HAP-1 (cell line): ENCODE results near the gene CCDC196.
"Not testable (repeated sequence)": the region's sequence is repeated elsewhere in the genome, so short reads cannot be mapped to it uniquely, and the experiment has no call there.

Source experiments
- DNase-seq, 2 experiments: peaks; one replicate each; pipeline ENCODE4 v3.0.0-alpha.2; 2016 to 2020; ENCODE audit warnings: low spot score in 2 of 2
- H3K27me3 ChIP-seq: fragments of 250-450 bp; sonication (Bioruptor Pico); 2 replicates; pipeline ENCODE4 v1.5.1; 2020; ENCODE audit warnings: low read depth, mild to moderate bottlenecking, moderate library complexity
- H3K36me3 ChIP-seq: fragments of 250-450 bp; sonication (Bioruptor Pico); replicated peaks from 2 replicates; pipeline ENCODE4 v1.5.1; 2020; ENCODE audit warnings: mild to moderate bottlenecking
- H3K4me1 ChIP-seq: fragments of 250-450 bp; sonication (Bioruptor Pico); 2 replicates; pipeline ENCODE4 v1.5.1; 2020; ENCODE audit warnings: mild to moderate bottlenecking
- H3K4me3 ChIP-seq: fragments of 250-450 bp; sonication (Bioruptor Pico); 2 replicates; pipeline ENCODE4 v1.5.1; 2020; ENCODE audit warnings: mild to moderate bottlenecking, moderate library complexity
- H3K9me3 ChIP-seq: fragments of 250-450 bp; sonication (Bioruptor Pico); 2 replicates; pipeline ENCODE4 v1.5.1; 2020; ENCODE audit warnings: mild to moderate bottlenecking, moderate library complexity
- in situ Hi-C: fragments of 300-500 bp; cut with MboI; formaldehyde crosslinking; loops from 3 replicates; pipeline ENCODE4 v1.14.3; 2020; ENCODE audit warnings: low sequenced_read_pairs, inconsistent platforms, mixed read lengths

Gene CCDC196

GRCh38 chr14:66507181-66507721 is 21.1 kb downstream of the CCDC196 start:
- H3K4me3 ChIP-seq, result peak overlapping the region; percentile 82
- no peaks in the 10 kb centered on the region for H3K36me3 ChIP-seq
- no peaks in the 10 kb centered on the region for H3K27me3 ChIP-seq
- DNase-seq, result peak in 1 of 2 experiments; percentile 44
- H3K4me1 ChIP-seq, result peaks cover 21% of the 10 kb centered on the region
- no peaks in the 10 kb centered on the region for H3K9me3 ChIP-seq
- in situ Hi-C loops, result loop anchor here (5.0 kb wide), 1 partner anchor 100 kb away; no protein-coding TSS in a partner anchor

DNA sequence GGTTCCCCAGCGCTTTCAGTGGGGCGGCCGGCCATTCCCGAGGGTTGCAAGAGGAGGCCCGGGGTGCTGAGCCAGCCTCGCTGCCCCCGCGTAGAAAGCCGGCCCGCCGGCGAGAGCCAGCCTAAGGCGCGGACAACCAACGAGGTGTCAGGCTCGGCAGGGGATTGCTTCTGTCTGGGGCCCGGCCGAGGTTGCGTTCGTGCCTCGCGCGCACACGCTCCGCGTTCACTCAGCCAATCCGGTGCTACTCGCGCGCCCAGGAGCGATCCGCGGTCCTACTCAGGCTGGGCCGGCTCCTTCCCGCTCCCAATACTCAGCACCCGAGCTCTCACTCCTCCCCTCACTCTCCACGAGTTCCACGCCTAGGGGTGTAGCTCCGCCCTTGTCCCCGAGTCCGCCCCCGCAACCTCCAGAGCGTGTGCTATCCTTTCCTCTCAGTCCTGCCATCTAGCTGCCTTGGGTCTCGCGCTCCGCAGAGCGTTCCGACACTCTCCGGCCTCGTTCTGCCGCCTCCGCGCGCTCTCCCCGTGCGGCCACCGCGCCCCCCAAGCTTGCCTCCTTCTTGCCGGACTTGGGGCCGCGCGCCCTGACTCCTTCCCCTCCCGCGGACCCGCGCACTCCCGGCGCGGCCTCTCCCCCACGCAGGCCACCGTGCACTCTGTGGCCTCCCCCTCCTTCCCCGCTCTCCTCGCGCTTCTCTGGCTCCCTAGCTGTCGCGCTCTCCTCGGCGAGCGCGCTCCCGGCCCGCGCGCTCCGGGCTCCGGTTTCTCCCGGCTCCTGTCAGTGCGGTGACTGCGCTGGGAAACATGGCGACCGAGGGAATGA is 21.8 kb downstream of the CCDC196 start, which contains the start of gene GPHN:
Gene GPHN, plus strand, starts transcription at position 426 of the 825 bp plus-strand sequence.
- no peaks in the 10 kb centered on the region for H3K9me3 ChIP-seq
- H3K36me3 ChIP-seq, result no peaks in the 10 kb centered on the region
- H3K27me3 ChIP-seq, result no peaks in the 10 kb centered on the region
- H3K4me1 ChIP-seq, result peaks cover 21% of the 10 kb centered on the region
- DNase-seq, result peak; percentile 97 to 99
- peak within 1 kb of the TSS; percentile 82 for H3K4me3 ChIP-seq
- in situ Hi-C loops, result loop anchor here (5.0 kb wide), 1 partner anchor 99 kb away; no protein-coding TSS in a partner anchor

DNA sequence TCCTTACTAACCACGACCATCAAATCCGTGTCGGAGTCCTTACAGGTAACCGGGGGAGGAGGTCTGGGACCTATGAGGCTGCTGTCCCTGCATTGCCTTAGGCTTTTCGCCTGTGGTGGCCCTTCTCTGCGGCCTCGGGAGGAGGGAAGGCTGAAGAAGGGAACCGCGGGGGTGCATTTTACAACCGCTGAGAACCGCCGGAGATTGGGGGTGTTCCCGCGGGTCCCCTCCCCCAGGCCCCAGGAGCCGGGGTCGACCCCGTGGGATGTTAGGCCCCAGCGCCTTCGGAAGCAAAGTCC is 22.3 kb downstream of the CCDC196 start:
- H3K9me3 ChIP-seq, result no peaks in the 10 kb centered on the region
- peaks cover 21% of the 10 kb centered on the region for H3K4me1 ChIP-seq
- in situ Hi-C loops, result loop anchor here (5.0 kb wide), 1 partner anchor 99 kb away; no protein-coding TSS in a partner anchor
- no peak for DNase-seq
- no peaks in the 10 kb centered on the region for H3K27me3 ChIP-seq
- H3K4me3 ChIP-seq, result peak overlapping the region; percentile 82
- no peaks in the 10 kb centered on the region for H3K36me3 ChIP-seq

DNA sequence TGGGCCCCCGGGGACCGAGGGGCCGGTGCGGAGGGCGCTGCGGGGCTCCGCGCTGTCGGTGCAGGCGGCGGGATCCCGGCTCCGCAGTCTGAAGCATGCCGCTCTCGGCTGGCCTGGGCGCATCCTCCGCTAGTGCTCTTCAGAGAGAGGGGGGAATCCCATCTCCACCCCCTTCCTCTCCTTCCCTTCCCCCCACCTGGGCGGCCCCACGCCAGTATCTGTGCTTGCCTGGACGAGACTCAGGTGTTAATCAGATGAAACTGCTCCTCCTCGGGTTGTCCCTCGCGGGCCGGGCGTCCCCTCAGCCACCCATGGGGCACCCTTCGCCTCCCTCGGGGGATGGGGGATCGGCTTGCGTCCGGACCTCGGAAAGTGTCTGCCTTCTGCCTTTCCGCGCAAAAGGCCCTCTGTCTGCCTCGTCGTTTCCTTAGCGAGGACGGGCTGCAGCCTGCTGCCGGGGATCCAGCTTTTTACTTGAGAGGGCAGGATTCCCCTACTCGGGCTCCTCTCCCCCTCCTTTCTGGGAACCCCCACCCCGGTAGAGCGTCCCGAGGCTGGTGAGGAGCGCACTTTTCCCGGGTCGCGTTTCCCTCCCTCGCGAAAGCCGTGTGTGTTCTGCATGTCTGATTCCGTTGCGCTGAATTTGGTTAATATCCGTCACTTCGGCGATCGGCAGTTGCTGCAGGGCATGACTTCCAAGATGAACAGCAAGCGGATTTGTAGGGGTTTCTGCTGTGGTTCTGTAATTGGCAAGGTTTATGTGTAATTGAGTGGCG is 22.9 kb downstream of the CCDC196 start:
- in situ Hi-C loops, result loop anchor here (5.0 kb wide), 1 partner anchor 98 kb away; no protein-coding TSS in a partner anchor
- Histone ChIP-seq H3K27me3 (no peaks in the 10 kb centered on the region), H3K4me3 (peak overlapping the region; percentile 82), H3K36me3 (no peaks in the 10 kb centered on the region), H3K9me3 (no peaks in the 10 kb centered on the region), H3K4me1 (peaks cover 21% of the 10 kb centered on the region)
- peak; percentile 11 to 56 for DNase-seq

DNA sequence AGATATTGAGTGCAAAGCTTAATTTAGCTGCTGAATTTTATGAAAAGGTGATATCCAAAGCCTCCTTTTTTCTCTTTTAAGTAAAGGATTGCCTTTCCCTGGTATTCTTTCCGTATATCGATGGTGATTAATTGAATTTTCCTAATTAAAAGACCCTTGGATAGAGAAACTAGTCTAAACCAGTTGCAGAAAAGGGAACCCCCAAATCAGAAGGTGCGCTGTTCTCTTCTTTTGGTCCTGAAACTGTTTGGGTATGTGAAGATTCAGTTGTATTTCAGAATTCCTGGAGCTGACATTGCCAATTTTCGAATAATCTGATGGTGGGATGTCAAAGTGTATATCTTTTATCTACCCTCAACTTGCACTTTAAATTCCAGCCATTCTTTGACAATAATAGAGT is 23.7 kb downstream of the CCDC196 start:
- in situ Hi-C loops, result loop anchor here (5.0 kb wide), 1 partner anchor 97 kb away; no protein-coding TSS in a partner anchor
- Histone ChIP-seq H3K36me3 (no peaks in the 10 kb centered on the region), H3K9me3 (no peaks in the 10 kb centered on the region), H3K4me1 (peaks cover 21% of the 10 kb centered on the region), H3K4me3 (peak overlapping the region; percentile 82), H3K27me3 (no peaks in the 10 kb centered on the region)
- no peak for DNase-seq

- in situ Hi-C loops, result no loop called here
- Histone ChIP-seq H3K9me3 (no peaks in the 10 kb centered on the region), H3K4me3 (no peak overlapping the region), H3K36me3 (no peaks in the 10 kb centered on the region), H3K4me1 (peaks cover 15% of the 10 kb centered on the region), H3K27me3 (no peaks in the 10 kb centered on the region)
- DNase-seq, result no peak
Observed at GRCh38 chr14:66511849-66512248, 25.7 kb downstream of the CCDC196 start.

DNA sequence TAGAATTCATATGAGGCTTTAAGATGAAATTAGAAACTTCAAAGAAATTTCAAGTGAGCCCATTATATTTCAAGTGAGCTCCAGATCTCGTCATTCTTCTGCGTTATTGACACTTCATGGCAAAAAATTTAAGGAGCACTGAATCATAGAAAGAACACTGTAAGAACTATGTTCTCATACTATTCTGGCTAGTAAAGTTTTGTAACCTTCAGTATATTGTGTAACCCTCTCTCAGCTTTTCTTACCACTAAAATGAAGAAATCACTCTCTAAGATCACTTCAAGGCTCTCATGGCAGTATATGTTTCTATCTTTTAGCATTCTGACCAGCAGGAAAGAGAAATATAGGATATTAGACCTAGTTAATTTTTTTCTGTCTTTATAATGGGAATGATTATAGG is 28.0 kb downstream of the CCDC196 start:
- in situ Hi-C loops, result no loop called here
- peaks cover 12% of the 10 kb centered on the region for H3K4me1 ChIP-seq
- no peaks in the 10 kb centered on the region for H3K27me3 ChIP-seq
- no peaks in the 10 kb centered on the region for H3K36me3 ChIP-seq
- no peaks in the 10 kb centered on the region for H3K9me3 ChIP-seq
- H3K4me3 ChIP-seq, result no peak overlapping the region
- DNase-seq, result no peak

DNA sequence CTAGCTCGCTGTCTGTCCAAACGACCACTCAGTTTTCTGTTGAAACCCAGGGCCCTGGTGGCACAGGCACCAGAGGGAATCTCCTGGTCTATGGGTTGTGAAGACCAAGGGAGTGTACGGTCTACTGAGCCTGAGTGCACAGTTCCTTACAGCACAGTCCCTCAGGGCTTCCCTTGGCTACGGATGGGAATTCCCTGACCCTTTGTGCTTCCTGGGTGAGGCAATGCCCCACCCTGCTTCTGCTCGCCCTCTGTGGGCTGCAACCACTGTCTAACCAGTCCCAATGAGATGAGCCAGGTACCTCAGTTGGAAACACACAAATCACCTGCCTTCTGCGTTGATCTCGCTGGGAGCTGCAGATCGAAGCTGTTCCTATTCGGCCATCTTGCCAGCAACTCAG is 44.4 kb downstream of the CCDC196 start:
- Histone ChIP-seq H3K9me3 (0 out of 2 replicates have a peak, but pooled peaks cover 2% of the 10 kb centered on the region), H3K27me3 (no peaks in the 10 kb centered on the region), H3K4me1 (no peaks in the 10 kb centered on the region), H3K4me3 (no peak overlapping the region), H3K36me3 (no peaks in the 10 kb centered on the region)
- in situ Hi-C loops, result no loop called here
- DNase-seq, result no peak

- H3K27me3 ChIP-seq, result no peaks in the 10 kb centered on the region
- in situ Hi-C loops, result no loop called here
- H3K4me1 ChIP-seq, result peaks cover 5% of the 10 kb centered on the region
- H3K4me3 ChIP-seq, result no peak overlapping the region
- H3K36me3 ChIP-seq, result no peaks in the 10 kb centered on the region; the same call in 1 of the 2 replicates
- peaks cover 4% of the 10 kb centered on the region; the same call in 1 of the 2 replicates for H3K9me3 ChIP-seq
- DNase-seq, result peak; percentile 10 to 65
Observed at GRCh38 chr14:66539034-66539433, 52.9 kb downstream of the CCDC196 start.

DNA sequence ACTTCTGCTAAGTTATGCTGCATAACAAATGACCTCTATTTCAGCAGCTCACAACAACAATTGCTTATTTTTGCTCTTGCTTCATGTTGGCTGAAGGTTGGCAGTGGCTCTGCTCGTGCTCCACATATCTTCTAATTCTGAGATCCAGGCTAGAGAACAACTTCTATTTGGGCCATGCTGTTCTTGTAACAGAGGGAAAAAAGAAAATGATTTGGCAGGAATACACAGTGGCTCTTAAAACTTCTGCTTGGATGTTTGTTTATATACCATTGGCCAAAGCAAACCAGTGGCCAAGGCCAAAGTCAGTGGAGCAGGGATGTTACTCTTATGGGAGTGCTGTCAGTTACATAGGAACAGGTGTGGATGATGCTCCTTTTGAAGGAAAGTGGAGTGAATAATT is 53.9 kb downstream of the CCDC196 start:
- no peaks in the 10 kb centered on the region; the same call in 1 of the 2 replicates for H3K36me3 ChIP-seq
- H3K4me3 ChIP-seq, result no peak overlapping the region
- in situ Hi-C loops, result no loop called here
- H3K4me1 ChIP-seq, result peaks cover 5% of the 10 kb centered on the region
- no peak for DNase-seq
- no peaks in the 10 kb centered on the region for H3K27me3 ChIP-seq
- peaks cover 4% of the 10 kb centered on the region; the same call in 1 of the 2 replicates for H3K9me3 ChIP-seq

- DNase-seq, result no peak
- Histone ChIP-seq H3K4me3 (no peak overlapping the region), H3K27me3 (no peaks in the 10 kb centered on the region), H3K9me3 (peaks cover 4% of the 10 kb centered on the region; the same call in 1 of the 2 replicates), H3K36me3 (no peaks in the 10 kb centered on the region; the same call in 1 of the 2 replicates), H3K4me1 (peaks cover 5% of the 10 kb centered on the region)
- in situ Hi-C loops, result no loop called here
Observed at GRCh38 chr14:66541627-66542026, 55.5 kb downstream of the CCDC196 start.

GRCh38 chr14:66543996-66544395 is 57.8 kb downstream of the CCDC196 start:
- Histone ChIP-seq H3K36me3 (no peaks in the 10 kb centered on the region; the same call in 1 of the 2 replicates), H3K9me3 (peaks cover 4% of the 10 kb centered on the region; the same call in 1 of the 2 replicates), H3K4me3 (no peak overlapping the region), H3K4me1 (peaks cover 1% of the 10 kb centered on the region), H3K27me3 (no peaks in the 10 kb centered on the region)
- in situ Hi-C loops, result no loop called here
- no peak for DNase-seq

GRCh38 chr14:66545191-66545590 is 59.0 kb downstream of the CCDC196 start:
- H3K4me3 ChIP-seq, DNase-seq, H3K9me3 ChIP-seq, H3K4me1 ChIP-seq, H3K27me3 ChIP-seq, in situ Hi-C loops, H3K36me3 ChIP-seq: not testable (repeated sequence)
